ENCODE measurements around the gene DNAJC5.

DNA sequence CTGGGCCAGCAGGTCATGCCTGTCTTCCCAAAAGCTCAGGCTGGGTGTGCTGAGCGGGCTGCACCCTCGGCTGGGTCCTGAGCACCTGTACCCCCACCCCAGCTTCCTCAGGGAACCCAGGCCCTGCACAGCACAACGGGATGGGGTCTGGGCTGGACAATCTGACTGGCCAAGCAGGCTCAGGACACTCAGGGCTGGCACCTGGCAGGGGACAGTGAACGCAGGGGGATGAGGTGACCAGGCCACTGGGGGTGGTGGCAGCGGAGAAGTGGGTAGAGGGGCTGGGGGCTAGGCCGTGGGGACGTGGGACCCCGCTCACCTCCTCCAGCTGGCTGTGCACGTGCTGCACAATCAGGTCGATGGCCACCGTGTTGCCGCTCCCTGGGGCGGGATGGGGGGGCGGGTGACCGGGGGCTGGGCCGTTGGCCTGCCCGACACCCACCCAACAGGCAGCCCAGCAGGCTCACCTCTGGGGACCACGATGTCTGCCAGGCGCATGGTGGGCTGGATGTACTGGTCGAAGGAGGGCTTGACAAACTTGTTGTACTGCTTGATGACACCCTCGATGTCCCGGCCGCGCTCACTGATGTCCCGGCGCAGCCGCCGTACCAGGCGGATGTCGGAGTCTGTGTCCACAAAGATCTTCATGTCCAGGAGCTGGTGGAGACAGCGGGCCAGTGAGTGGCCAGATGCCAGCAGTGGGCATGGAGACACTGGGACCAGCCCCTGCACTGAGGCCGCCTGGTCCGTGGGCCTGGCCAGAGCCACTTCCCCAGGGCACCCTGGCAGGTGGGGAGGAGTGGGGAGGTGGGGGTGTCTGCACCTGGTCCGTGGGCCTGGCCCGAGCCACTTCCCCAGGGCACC lies 49.4 kb downstream of the DNAJC5 start:
- TF ChIP-seq, protein P1, sequence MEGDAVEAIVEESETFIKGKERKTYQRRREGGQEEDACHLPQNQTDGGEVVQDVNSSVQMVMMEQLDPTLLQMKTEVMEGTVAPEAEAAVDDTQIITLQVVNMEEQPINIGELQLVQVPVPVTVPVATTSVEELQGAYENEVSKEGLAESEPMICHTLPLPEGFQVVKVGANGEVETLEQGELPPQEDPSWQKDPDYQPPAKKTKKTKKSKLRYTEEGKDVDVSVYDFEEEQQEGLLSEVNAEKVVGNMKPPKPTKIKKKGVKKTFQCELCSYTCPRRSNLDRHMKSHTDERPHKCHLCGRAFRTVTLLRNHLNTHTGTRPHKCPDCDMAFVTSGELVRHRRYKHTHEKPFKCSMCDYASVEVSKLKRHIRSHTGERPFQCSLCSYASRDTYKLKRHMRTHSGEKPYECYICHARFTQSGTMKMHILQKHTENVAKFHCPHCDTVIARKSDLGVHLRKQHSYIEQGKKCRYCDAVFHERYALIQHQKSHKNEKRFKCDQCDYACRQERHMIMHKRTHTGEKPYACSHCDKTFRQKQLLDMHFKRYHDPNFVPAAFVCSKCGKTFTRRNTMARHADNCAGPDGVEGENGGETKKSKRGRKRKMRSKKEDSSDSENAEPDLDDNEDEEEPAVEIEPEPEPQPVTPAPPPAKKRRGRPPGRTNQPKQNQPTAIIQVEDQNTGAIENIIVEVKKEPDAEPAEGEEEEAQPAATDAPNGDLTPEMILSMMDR (IDR thresholded peaks at IDR 0.05; ENCODE audit: low read length): no peak
- TF ChIP-seq EZH2 (IDR thresholded peaks at IDR 0.05; ENCODE audit: borderline replicate concordance, low read length): no peak
